Thymus (tissue), 11 donors: ENCODE measurements around the gene SOCS3. TPM values are rescaled to one million over a fixed set of nuclear protein-coding genes. Genes with fewer than 3 reads are reported as not detected.

Experiments
- DNase-seq, 9 donors: peaks; one replicate each; pipeline ENCODE4 v3.0.0-alpha.2; 2013; ENCODE audit warnings: low spot score in 9 of 9, low read depth in 6 of 9, missing footprints in 1 of 9
- H3K27ac ChIP-seq, 2 donors: one replicate each; pipeline ENCODE4 v1.5.1; 2013; ENCODE audit warnings: control low read depth in 1 of 2, low read depth in 1 of 2, low read length in 1 of 2, mild to moderate bottlenecking in 1 of 2, moderate library complexity in 1 of 2
- H3K27me3 ChIP-seq, 2 donors: one replicate each; pipeline ENCODE4 v1.5.1; 2013; ENCODE audit warnings: low read length in 1 of 2; ENCODE audit not compliant: control insufficient read depth in 2 of 2, insufficient read depth in 1 of 2
- H3K36me3 ChIP-seq, 2 donors: one replicate each; pipeline ENCODE4 v1.5.1; 2013; ENCODE audit warnings: low read length in 1 of 2, mild to moderate bottlenecking in 1 of 2, moderate library complexity in 1 of 2; ENCODE audit not compliant: control insufficient read depth in 2 of 2, insufficient read depth in 2 of 2
- H3K4me1 ChIP-seq, 2 donors: one replicate each; pipeline ENCODE4 v1.5.1; 2013; ENCODE audit warnings: low read length in 2 of 2; ENCODE audit not compliant: control insufficient read depth in 2 of 2, insufficient read depth in 2 of 2
- H3K4me3 ChIP-seq, 2 donors: one replicate each; pipeline ENCODE4 v1.5.1; 2013; ENCODE audit warnings: low read length in 2 of 2, control low read depth in 1 of 2, mild to moderate bottlenecking in 1 of 2
- H3K9me3 ChIP-seq, 2 donors: one replicate each; pipeline ENCODE4 v1.5.1; 2013; ENCODE audit warnings: low read length in 1 of 2, mild to moderate bottlenecking in 1 of 2; ENCODE audit not compliant: control insufficient read depth in 2 of 2, insufficient read depth in 1 of 2
- WGBS: extraction: QIAGEN DNeasy Blood & Tissue Kit; methylation state at CpG from one replicate; pipeline ENCODE4 v1.1.7; 2013; 5-methylcytosine and 5-hydroxymethylcytosine counted together
- polyA plus RNA-seq: library from polyadenylated mRNA; stranded (reverse); fragments of 200-250 nt; gene quantifications from one replicate; pipeline ENCODE4 v1.2.3, GENCODE V29; 2013
- total RNA-seq: library from RNA; stranded (reverse); fragments of 120-200 nt; gene quantifications from one replicate; pipeline ENCODE4 v1.2.4, GENCODE V29; 2013
- donor health status: healthy.

Gene SOCS3
- total and polyA plus RNA-seq, 2 donors = 59.5 to 126 TPM

GRCh38 chr17:78384479-78385175 is 24.8 kb upstream of the SOCS3 start:
- Histone ChIP-seq H3K4me3 (no peak overlapping the region), H3K9me3 (no peaks in the 10 kb centered on the region), H3K27ac (peak overlapping the region; percentile 89 to 96), H3K36me3 (peaks cover 4 to 9% of the 10 kb centered on the region in 2 donors), H3K4me1 (peaks cover 45 to 83% of the 10 kb centered on the region in 2 donors), H3K27me3 (no peaks in the 10 kb centered on the region)
- WGBS = 74% methylated on average over 23 of the region's 23 CpGs
- peak in 1 of 9 donors; percentile 37 for DNase-seq

GRCh38 chr17:78383725-78384471 is 24.0 kb upstream of the SOCS3 start:
- Histone ChIP-seq H3K9me3 (no peaks in the 10 kb centered on the region), H3K4me1 (peaks cover 51 to 85% of the 10 kb centered on the region in 2 donors), H3K4me3 (no peak overlapping the region), H3K27me3 (no peaks in the 10 kb centered on the region), H3K36me3 (peaks cover 3 to 9% of the 10 kb centered on the region in 2 donors), H3K27ac (peak overlapping the region; percentile 89 to 96)
- 33% methylated on average over 15 of the region's 15 CpGs for WGBS
- peak in 3 of 9 donors; percentile 41 to 62 (median 42) for DNase-seq

- WGBS = 43% methylated on average over 12 of the region's 12 CpGs
- H3K9me3 ChIP-seq = no peaks in the 10 kb centered on the region
- peaks cover 3 to 9% of the 10 kb centered on the region in 2 donors for H3K36me3 ChIP-seq
- no peak overlapping the region for H3K4me3 ChIP-seq
- H3K27ac ChIP-seq = peak overlapping the region in 1 of 2 donors; percentile 14
- peak in 1 of 9 donors; percentile 27 for DNase-seq
- peaks cover 45 to 70% of the 10 kb centered on the region in 2 donors for H3K4me1 ChIP-seq
- no peaks in the 10 kb centered on the region for H3K27me3 ChIP-seq
Measured at GRCh38 chr17:78381601-78382232, 21.8 kb upstream of the SOCS3 start.

GRCh38 chr17:78380370-78380769 is 20.5 kb upstream of the SOCS3 start:
- WGBS = 93% methylated on average over 5 of the region's 5 CpGs
- Histone ChIP-seq H3K27ac (no peak overlapping the region), H3K27me3 (peaks cover 0 to 3% of the 10 kb centered on the region in 2 donors), H3K9me3 (no peaks in the 10 kb centered on the region), H3K4me3 (no peak overlapping the region), H3K36me3 (peaks cover 0 to 9% of the 10 kb centered on the region in 2 donors), H3K4me1 (peaks cover 32 to 56% of the 10 kb centered on the region in 2 donors)
- DNase-seq = no peak

GRCh38 chr17:78379131-78379491 is 19.2 kb upstream of the SOCS3 start:
- no peak for DNase-seq
- peak overlapping the region; percentile 84 to 93 for H3K4me3 ChIP-seq
- peak overlapping the region; percentile 72 to 92 for H3K27ac ChIP-seq
- no peaks in the 10 kb centered on the region for H3K9me3 ChIP-seq
- H3K36me3 ChIP-seq = peaks cover 0 to 4% of the 10 kb centered on the region in 2 donors
- 10% methylated on average over 7 of the region's 7 CpGs for WGBS
- peaks cover 0 to 13% of the 10 kb centered on the region in 2 donors for H3K27me3 ChIP-seq
- H3K4me1 ChIP-seq = peaks cover 20 to 50% of the 10 kb centered on the region in 2 donors

GRCh38 chr17:78378225-78379130 is 18.6 kb upstream of the SOCS3 start, which contains the start of gene PGS1:
PGS1 (plus strand) TSS chr17:78378649; CDS start chr17:78378666, 17 bp downstream.
- WGBS = 3% methylated on average over 89 of the region's 89 CpGs
- Histone ChIP-seq H3K27ac (peak within 1 kb of the TSS; percentile 72 to 92), H3K36me3 (peaks cover 0 to 4% of the 10 kb centered on the region in 2 donors), H3K4me1 (peaks cover 15 to 45% of the 10 kb centered on the region in 2 donors), H3K27me3 (peaks cover 0 to 13% of the 10 kb centered on the region in 2 donors), H3K9me3 (no peaks in the 10 kb centered on the region), H3K4me3 (peak within 1 kb of the TSS; percentile 84 to 93)
- peak in 7 of 9 donors; percentile 74 to 93 (median 84) for DNase-seq

- 70% methylated on average over 14 of the region's 14 CpGs for WGBS
- Histone ChIP-seq H3K4me1 (peaks cover 15 to 42% of the 10 kb centered on the region in 2 donors), H3K27ac (peak overlapping the region; percentile 66 to 92), H3K27me3 (peaks cover 0 to 13% of the 10 kb centered on the region in 2 donors), H3K4me3 (peak overlapping the region; percentile 84 to 93), H3K9me3 (no peaks in the 10 kb centered on the region), H3K36me3 (peaks cover 0 to 4% of the 10 kb centered on the region in 2 donors)
- DNase-seq = no peak
Measured at GRCh38 chr17:78377858-78378224, 18.0 kb upstream of the SOCS3 start.

- Histone ChIP-seq H3K27me3 (peaks cover 0 to 13% of the 10 kb centered on the region in 2 donors), H3K4me3 (no peak overlapping the region), H3K27ac (peak overlapping the region in 1 of 2 donors; percentile 17), H3K9me3 (no peaks in the 10 kb centered on the region), H3K4me1 (peaks cover 15 to 29% of the 10 kb centered on the region in 2 donors), H3K36me3 (peaks cover 0 to 4% of the 10 kb centered on the region in 2 donors)
- 96% methylated on average over 5 of the region's 5 CpGs for WGBS
- no peak for DNase-seq
Measured at GRCh38 chr17:78376161-78376560, 16.3 kb upstream of the SOCS3 start.
